Mesodermal cell (in vitro differentiated cells): Measurements from ENCODE around the gene SEC11C.

Source experiments
- H3K27ac ChIP-seq: 2 replicates; pipeline ENCODE4 v1.7.0; 2013; ENCODE audit warnings: mild to moderate bottlenecking, low read depth, low read length, moderate library complexity; ENCODE audit not compliant: severe bottlenecking
- H3K36me3 ChIP-seq: 2 replicates; pipeline ENCODE4 v1.7.1; 2013; ENCODE audit warnings: mild to moderate bottlenecking, low read length, moderate library complexity; ENCODE audit not compliant: control insufficient read depth, insufficient read depth
- H3K4me1 ChIP-seq: one replicate; pipeline ENCODE4 v1.7.1; 2013; ENCODE audit warnings: mild to moderate bottlenecking, low read length; ENCODE audit not compliant: insufficient read depth, control insufficient read depth, poor library complexity, severe bottlenecking
- H3K4me3 ChIP-seq: 2 replicates; pipeline ENCODE4 v1.7.0; 2013; ENCODE audit warnings: low read length, control low read depth, mild to moderate bottlenecking; ENCODE audit not compliant: insufficient read depth, poor library complexity, severe bottlenecking; ENCODE audit errors: extremely low read depth
- H3K9me3 ChIP-seq: 2 replicates; pipeline ENCODE4 v1.7.1; 2013; ENCODE audit warnings: mild to moderate bottlenecking, low read length, moderate library complexity; ENCODE audit not compliant: control insufficient read depth
- WGBS, 2 experiments: methylation state at CpG; one replicate each; pipeline ENCODE4 v1.1.5; 2013; ENCODE audit warnings: missing lambda C conversion rate in 2 of 2; ENCODE audit not compliant: insufficient coverage in 2 of 2; 5-methylcytosine and 5-hydroxymethylcytosine counted together

SEC11C gene

DNA sequence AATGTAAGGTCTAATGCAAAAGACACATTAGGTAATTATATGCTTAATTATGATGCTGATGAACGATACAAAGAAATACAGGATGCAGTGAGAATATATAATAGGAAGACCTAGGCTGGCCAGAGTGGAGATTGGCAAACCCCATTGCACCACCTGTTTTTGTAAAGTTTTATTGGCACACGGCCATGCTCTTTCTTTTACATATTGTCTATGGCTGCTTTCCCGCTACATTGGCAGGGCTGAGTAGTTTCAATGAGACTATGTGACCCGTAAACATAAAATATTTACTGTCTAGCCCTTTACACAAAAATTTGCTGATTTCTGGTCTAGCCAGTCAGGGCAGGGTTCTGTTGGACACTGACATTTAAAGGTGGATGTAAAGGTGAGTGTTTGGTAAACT is 5.4 kb downstream of the SEC11C start:
- no peak overlapping the region for H3K27ac ChIP-seq
- 88 to 92% methylated on average over 2 to 3 of the region's 4 CpGs for whole genome bisulfite sequencing, 2 experiments
- H3K4me1 ChIP-seq = peaks cover 4% of the 10 kb centered on the region
- no peaks in the 10 kb centered on the region for H3K9me3 ChIP-seq
- no peaks in the 10 kb centered on the region for H3K36me3 ChIP-seq
- H3K4me3 ChIP-seq = no peak overlapping the region

DNA sequence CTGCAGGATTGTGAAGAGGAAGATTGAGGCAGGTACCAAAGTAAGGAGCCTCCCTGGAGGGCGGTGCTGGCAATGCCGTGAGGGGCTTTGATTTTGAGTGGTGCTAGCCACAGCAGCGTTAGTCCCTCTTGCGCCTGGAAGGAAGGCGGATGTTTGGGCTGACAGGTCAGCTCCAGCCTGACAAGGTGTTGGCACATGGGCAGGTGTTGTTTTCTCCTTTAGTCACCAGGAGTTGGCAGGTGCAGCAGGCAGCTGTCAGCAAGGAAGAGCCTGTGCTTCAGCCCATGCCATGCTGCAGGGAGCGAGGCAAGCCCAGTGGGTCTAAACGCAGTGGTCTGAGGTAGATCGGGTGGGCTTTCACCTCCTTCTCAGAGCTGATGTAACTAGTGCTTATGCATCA is 8.5 kb downstream of the SEC11C start:
- no peak overlapping the region for H3K4me3 ChIP-seq
- H3K4me1 ChIP-seq = no peaks in the 10 kb centered on the region
- WGBS, 2 experiments = 97 to 98% methylated on average over 8 of the region's 8 CpGs
- no peak overlapping the region for H3K27ac ChIP-seq
- no peaks in the 10 kb centered on the region for H3K36me3 ChIP-seq
- H3K9me3 ChIP-seq = no peaks in the 10 kb centered on the region

DNA sequence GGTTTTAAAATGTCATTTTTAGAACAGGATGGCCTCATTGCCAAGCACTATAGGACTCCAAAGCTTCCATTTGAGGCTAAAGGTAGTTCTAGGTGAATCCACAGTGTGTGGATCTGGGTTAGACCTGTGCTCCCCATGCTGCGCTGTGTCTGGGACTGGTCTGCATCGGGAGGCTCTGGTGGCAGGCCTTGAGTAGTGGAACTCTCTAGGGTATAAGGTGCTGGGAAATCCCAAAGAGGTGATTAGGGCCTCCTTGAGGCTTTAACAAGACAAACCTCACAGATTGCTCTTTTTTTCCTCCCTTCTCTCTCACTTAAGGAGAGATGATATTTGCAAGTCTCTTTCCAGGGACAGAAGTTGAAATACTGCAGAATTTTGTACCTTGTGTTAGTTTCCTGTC is 9.3 kb downstream of the SEC11C start:
- Histone ChIP-seq H3K4me1 (no peaks in the 10 kb centered on the region), H3K4me3 (no peak overlapping the region), H3K27ac (no peak overlapping the region), H3K9me3 (no peaks in the 10 kb centered on the region), H3K36me3 (no peaks in the 10 kb centered on the region)
- WGBS, 2 experiments = no CpG with 5 or more reads among the region's 2 CpGs

DNA sequence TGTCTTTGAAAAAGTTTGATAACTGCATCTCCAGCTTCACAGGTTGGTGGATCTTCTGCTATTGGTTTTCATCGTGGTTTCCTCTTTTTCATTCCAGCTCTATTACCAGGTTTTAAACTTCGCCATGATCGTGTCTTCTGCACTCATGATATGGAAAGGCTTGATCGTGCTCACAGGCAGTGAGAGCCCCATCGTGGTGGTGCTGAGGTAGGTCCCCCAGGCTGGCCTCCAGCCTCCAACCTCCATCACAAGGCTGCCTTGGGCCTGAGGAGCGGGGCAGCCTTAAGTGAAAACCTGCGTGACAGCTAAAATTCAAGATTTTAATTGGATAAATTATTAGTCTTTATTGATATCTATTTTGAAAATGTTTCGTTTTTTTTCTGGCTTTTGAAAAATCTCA is 9.7 kb downstream of the SEC11C start:
- H3K4me1 ChIP-seq = no peaks in the 10 kb centered on the region
- no peaks in the 10 kb centered on the region for H3K36me3 ChIP-seq
- WGBS, 2 experiments = 93 to 95% methylated on average over 3 to 5 of the region's 8 CpGs
- H3K9me3 ChIP-seq = no peaks in the 10 kb centered on the region
- H3K27ac ChIP-seq = no peak overlapping the region
- no peak overlapping the region for H3K4me3 ChIP-seq

DNA sequence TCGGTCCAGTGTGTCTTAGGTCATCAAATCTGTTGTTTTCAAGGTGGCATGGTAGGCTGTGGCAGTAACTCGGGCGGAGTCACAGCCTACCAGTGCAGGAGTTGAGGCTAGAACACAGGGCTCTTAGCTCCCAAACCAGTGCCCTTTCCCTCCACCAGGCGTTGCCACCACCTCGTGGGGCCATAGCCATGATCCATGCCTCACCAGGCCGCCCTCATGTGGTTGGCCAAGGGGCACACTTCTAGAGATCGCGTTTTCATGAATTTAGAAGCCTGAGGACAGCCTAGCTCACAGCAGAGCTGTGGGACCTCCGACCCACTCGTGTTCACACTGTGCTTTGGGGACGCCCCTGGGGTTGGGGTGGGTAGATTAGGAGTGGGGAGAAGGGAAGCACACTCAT is 10.6 kb downstream of the SEC11C start:
- Histone ChIP-seq H3K4me1 (no peaks in the 10 kb centered on the region), H3K27ac (no peak overlapping the region), H3K9me3 (no peaks in the 10 kb centered on the region), H3K36me3 (no peaks in the 10 kb centered on the region), H3K4me3 (no peak overlapping the region)
- 89 to 92% methylated on average over 7 to 8 of the region's 11 CpGs for WGBS, 2 experiments

DNA sequence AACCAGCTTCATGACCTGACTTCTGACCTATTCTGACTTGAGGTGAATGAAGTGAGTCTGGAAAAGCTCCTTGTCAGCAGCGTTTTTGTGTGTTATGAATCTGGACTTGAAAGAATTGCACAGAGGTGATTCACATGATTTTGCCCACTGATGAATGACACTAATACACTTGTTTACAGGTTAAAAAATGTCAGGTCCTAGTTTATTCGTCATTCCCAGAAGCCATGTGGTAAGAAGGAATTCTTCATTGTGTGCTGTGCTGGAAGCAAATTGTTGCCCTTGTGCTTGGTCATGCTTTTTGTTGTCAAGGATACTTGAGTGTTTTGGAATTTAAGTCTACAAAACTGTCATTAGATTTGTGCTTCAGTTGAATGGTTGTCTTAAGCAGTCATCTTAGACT is 15.5 kb downstream of the SEC11C start:
- no peak overlapping the region for H3K4me3 ChIP-seq
- WGBS, 2 experiments = 67 to 83% methylated on average over 1 of the region's 2 CpGs
- no peaks in the 10 kb centered on the region for H3K9me3 ChIP-seq
- peaks cover 4% of the 10 kb centered on the region for H3K4me1 ChIP-seq
- H3K36me3 ChIP-seq = no peaks in the 10 kb centered on the region
- H3K27ac ChIP-seq = no peak overlapping the region

DNA sequence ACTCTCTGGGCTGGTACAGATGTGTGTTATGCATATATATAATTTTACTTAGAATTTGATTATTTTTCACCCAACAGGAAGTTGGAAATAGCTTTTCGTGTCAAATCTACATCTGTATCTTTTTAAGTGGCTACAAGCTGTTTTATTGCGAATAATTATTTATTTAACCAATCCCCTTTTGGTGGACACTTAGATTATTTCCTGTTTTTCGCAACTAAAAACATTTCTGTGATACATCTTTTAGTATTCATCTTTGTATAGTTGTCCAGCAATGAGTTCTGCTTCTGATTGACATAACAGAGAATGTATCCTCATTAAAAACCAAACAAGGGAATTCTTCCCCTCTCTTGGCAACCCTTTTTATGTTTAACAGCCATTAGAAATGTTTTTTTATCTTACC is 16.6 kb downstream of the SEC11C start:
- no peak overlapping the region for H3K4me3 ChIP-seq
- no peak overlapping the region for H3K27ac ChIP-seq
- H3K36me3 ChIP-seq = no peaks in the 10 kb centered on the region
- no CpG with 5 or more reads among the region's 3 CpGs for WGBS, 2 experiments
- H3K9me3 ChIP-seq = no peaks in the 10 kb centered on the region
- H3K4me1 ChIP-seq = peaks cover 4% of the 10 kb centered on the region

DNA sequence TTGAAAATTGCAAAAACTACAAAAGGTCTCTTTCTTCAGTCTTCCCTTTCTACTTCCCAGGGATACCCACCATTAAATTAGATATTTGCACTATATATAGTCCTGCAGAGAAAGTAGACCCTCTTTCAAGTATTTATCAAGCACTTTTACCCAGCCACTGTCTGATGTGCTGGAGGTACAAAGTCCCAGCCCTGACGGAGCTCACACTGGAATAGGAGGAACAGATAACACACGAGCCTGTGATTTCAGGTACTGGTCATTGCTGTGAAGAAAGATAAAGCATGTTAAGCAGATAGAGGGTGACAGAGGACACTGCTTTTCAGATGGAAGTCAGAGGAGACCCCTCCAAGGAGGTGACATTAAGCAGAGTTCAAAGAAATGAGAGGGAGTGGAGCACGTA is 19.6 kb downstream of the SEC11C start:
- no peaks in the 10 kb centered on the region for H3K36me3 ChIP-seq
- 80 to 95% methylated on average over 1 to 3 of the region's 3 CpGs for WGBS, 2 experiments
- H3K4me3 ChIP-seq = no peak overlapping the region
- peaks cover 4% of the 10 kb centered on the region for H3K4me1 ChIP-seq
- H3K27ac ChIP-seq = no peak overlapping the region
- no peaks in the 10 kb centered on the region for H3K9me3 ChIP-seq

DNA sequence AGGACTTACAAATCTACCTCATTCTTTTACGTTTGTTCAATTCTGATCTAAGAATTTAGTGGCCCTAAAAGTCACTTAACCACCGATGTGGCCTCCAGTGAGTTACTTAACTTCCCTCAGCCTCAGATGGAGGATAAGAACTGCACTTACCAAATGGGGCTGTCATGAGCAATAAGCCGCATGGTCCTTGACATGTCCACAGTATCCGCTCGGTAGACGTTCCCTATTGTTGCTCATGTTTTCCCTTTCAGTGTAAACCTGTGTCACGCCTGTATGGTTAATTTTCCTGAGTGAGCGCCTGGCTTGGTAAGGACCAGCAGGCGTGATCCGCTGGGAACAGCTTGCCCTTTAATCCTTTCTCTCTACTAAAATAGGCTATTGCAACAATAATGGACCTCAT is 20.3 kb downstream of the SEC11C start:
- no peaks in the 10 kb centered on the region for H3K36me3 ChIP-seq
- 93 to 95% methylated on average over 7 to 8 of the region's 10 CpGs for WGBS, 2 experiments
- peaks cover 4% of the 10 kb centered on the region for H3K4me1 ChIP-seq
- no peaks in the 10 kb centered on the region for H3K9me3 ChIP-seq
- no peak overlapping the region for H3K4me3 ChIP-seq
- no peak overlapping the region for H3K27ac ChIP-seq

DNA sequence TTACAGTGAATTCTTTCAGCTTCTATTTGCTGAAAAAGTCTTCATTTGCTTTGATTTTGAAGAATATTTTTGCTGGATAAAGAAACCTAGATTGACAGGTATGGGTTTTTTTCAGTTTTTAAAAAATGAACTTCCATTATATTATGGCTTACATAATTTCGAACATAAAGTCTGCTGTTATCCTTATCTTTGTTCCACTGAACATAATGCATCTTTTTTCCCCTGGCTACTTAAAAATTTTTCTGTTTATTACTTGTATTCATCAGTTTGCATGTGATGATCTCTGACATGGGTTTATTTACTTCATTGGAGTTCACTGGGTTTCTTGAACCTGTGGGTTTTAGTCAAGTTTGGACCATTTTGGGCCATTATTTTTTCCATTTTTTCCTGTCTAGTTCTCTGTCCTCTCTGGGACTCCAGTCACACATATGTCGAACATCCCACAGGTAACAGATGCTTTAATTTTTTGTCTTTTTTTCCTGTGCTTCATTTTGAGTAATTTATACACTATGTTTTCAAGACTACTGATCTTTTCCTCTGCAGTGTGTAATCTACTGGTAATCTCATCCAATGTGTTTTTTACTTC is 33.1 kb downstream of the SEC11C start:
- Histone ChIP-seq H3K4me3 (no peak overlapping the region), H3K36me3 (no peaks in the 10 kb centered on the region), H3K4me1 (no peaks in the 10 kb centered on the region), H3K27ac (no peak overlapping the region), H3K9me3 (peaks cover 12% of the 10 kb centered on the region)
- WGBS, 2 experiments = 100% methylated on average over 1 of the region's 2 CpGs; no CpG with 5 or more reads in 1 of the 2 experiments

DNA sequence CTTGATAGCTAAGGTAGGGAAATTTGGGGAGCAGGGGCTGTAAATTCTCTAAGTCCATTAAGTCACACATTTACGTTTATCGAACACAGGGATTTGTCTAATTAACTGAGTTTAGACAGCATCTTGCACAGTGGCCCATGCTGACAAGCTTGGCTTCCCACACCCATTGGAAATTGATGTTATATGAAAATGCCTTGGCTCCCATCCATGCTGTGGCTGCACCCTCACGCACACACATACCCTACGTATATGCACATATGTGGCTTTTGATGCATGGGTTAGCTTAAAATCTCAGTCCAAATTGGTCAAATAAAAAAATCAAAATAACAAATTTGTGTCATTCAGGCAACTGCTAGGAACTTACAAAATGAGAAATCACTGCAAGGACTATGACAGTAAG is 37.8 kb downstream of the SEC11C start:
- H3K36me3 ChIP-seq = no peaks in the 10 kb centered on the region
- peaks cover 9% of the 10 kb centered on the region for H3K9me3 ChIP-seq
- H3K27ac ChIP-seq = no peak overlapping the region
- 80 to 92% methylated on average over 1 to 2 of the region's 4 CpGs for WGBS, 2 experiments
- no peaks in the 10 kb centered on the region for H3K4me1 ChIP-seq
- H3K4me3 ChIP-seq = no peak overlapping the region
